ENCODE measurements around the gene TTYH1. TPM values are rescaled to one million over a fixed set of nuclear protein-coding genes. Genes with fewer than 3 reads are reported as not detected.
"Not testable (repeated sequence)": the region's sequence is repeated elsewhere in the genome, so short reads cannot be mapped to it uniquely, and the experiment has no call there.

The TTYH1 gene
- polyA plus RNA-seq (2011; rRNA removed), result not detected in 2 replicates
- not detected in 2 replicates for polyA minus RNA-seq (2011; rRNA and poly(A)+ RNA removed)

GRCh38 chr19:54415208-54415900 is at the start of gene TTYH1:
TTYH1 (plus strand) TSS chr19:54415464; CDS start chr19:54415553, 89 bp downstream.
- Histone ChIP-seq H3K27ac (ENCODE audit: low read depth, low read length) (no peak within 1 kb of the TSS), H3K27me3 (ENCODE audit: control insufficient read depth, insufficient read depth, low read length) (peaks cover 36% of the 10 kb centered on the region), H3K9me3 (ENCODE audit: control insufficient read depth, insufficient read depth, low read length) (peaks cover 5% of the 10 kb centered on the region), H3K4me3 (ENCODE audit: low read depth, low read length) (no peak within 1 kb of the TSS)
- DNase-seq (ENCODE audit: low read depth, low spot score), result no peak
- ChIA-PET POLR2A (no interaction called here), CTCF (no interaction called here)
- TF ChIP-seq CTCF (IDR thresholded peaks at IDR 0.05; ENCODE audit: low read depth, low read length), result no peak

GRCh38 chr19:54365798-54366197 is 49.5 kb upstream of the TTYH1 start:
- not testable (repeated sequence) for H3K4me3 ChIP-seq (ENCODE audit: low read depth, low read length); H3K27me3 ChIP-seq (ENCODE audit: control insufficient read depth, insufficient read depth, low read length); H3K27ac ChIP-seq (ENCODE audit: low read depth, low read length); DNase-seq (ENCODE audit: low read depth, low spot score)
- POLR2A ChIA-PET, result interaction anchor here (0.7 kb wide), 1 partner anchor 175 kb away, joined by 4 read pairs; no protein-coding TSS in a partner anchor
- CTCF ChIA-PET, result interaction anchor here (1.2 kb wide), 1 partner anchor 24 kb away, joined by 3 read pairs; no protein-coding TSS in a partner anchor
- peaks cover 13% of the 10 kb centered on the region; the same call in 1 of the 2 replicates for H3K9me3 ChIP-seq (ENCODE audit: control insufficient read depth, insufficient read depth, low read length)

GRCh38 chr19:54366811-54367210 is 48.5 kb upstream of the TTYH1 start:
- Histone ChIP-seq H3K27ac (ENCODE audit: low read depth, low read length) (no peak overlapping the region), H3K4me3 (ENCODE audit: low read depth, low read length) (no peak overlapping the region), H3K9me3 (ENCODE audit: control insufficient read depth, insufficient read depth, low read length) (peaks cover 11% of the 10 kb centered on the region), H3K27me3 (ENCODE audit: control insufficient read depth, insufficient read depth, low read length) (no peaks in the 10 kb centered on the region)
- CTCF ChIA-PET, result no interaction called here
- POLR2A ChIA-PET, result no interaction called here
- DNase-seq (ENCODE audit: low read depth, low spot score), result no peak
- TF ChIP-seq CTCF (IDR thresholded peaks at IDR 0.05; ENCODE audit: low read depth, low read length), result no peak

- no peak overlapping the region for H3K27ac ChIP-seq (ENCODE audit: low read depth, low read length)
- peaks cover 5% of the 10 kb centered on the region for H3K9me3 ChIP-seq (ENCODE audit: control insufficient read depth, insufficient read depth, low read length)
- DNase-seq (ENCODE audit: low read depth, low spot score), result no peak
- ChIA-PET POLR2A (no interaction called here), CTCF (no interaction called here)
- no peaks in the 10 kb centered on the region for H3K27me3 ChIP-seq (ENCODE audit: control insufficient read depth, insufficient read depth, low read length)
- no peak for TF ChIP-seq CTCF (IDR thresholded peaks at IDR 0.05; ENCODE audit: low read depth, low read length)
- no peak overlapping the region for H3K4me3 ChIP-seq (ENCODE audit: low read depth, low read length)
These were observed 46.1 kb upstream of the TTYH1 start for GRCh38 chr19:54369082-54369687.

GRCh38 chr19:54369688-54370433 is 45.4 kb upstream of the TTYH1 start:
- H3K4me3 ChIP-seq (ENCODE audit: low read depth, low read length); POLR2A ChIA-PET; DNase-seq (ENCODE audit: low read depth, low spot score); H3K27me3 ChIP-seq (ENCODE audit: control insufficient read depth, insufficient read depth, low read length); H3K27ac ChIP-seq (ENCODE audit: low read depth, low read length); H3K9me3 ChIP-seq (ENCODE audit: control insufficient read depth, insufficient read depth, low read length); CTCF ChIA-PET: not testable (repeated sequence)

- H3K27ac ChIP-seq (ENCODE audit: low read depth, low read length); DNase-seq (ENCODE audit: low read depth, low spot score); H3K27me3 ChIP-seq (ENCODE audit: control insufficient read depth, insufficient read depth, low read length); CTCF ChIA-PET; H3K4me3 ChIP-seq (ENCODE audit: low read depth, low read length); POLR2A ChIA-PET: not testable (repeated sequence)
- peaks cover 11% of the 10 kb centered on the region for H3K9me3 ChIP-seq (ENCODE audit: control insufficient read depth, insufficient read depth, low read length)
These were observed 44.8 kb upstream of the TTYH1 start for GRCh38 chr19:54370434-54370796.

- CTCF ChIA-PET; H3K27ac ChIP-seq (ENCODE audit: low read depth, low read length); H3K27me3 ChIP-seq (ENCODE audit: control insufficient read depth, insufficient read depth, low read length); DNase-seq (ENCODE audit: low read depth, low spot score); H3K4me3 ChIP-seq (ENCODE audit: low read depth, low read length): not testable (repeated sequence)
- POLR2A ChIA-PET, result interaction anchor here (0.9 kb wide), 1 partner anchor 57 kb away, joined by 6 read pairs; no protein-coding TSS in a partner anchor
- H3K9me3 ChIP-seq (ENCODE audit: control insufficient read depth, insufficient read depth, low read length), result peaks cover 18% of the 10 kb centered on the region
These were observed 43.8 kb upstream of the TTYH1 start for GRCh38 chr19:54371453-54371852.

Measured in AG04450 (cell line).